Endodermal cell (in vitro differentiated cells): ENCODE measurements around the gene ZFYVE16. TPM values are rescaled to one million over a fixed set of nuclear protein-coding genes. Genes with fewer than 3 reads are reported as not detected.
"Not testable (repeated sequence)": the region's sequence is repeated elsewhere in the genome, so short reads cannot be mapped to it uniquely, and the experiment has no call there.

Experiments used
- DNase-seq: peaks from one replicate; pipeline ENCODE4 v3.0.0-alpha.2; 2017
- H3K27ac ChIP-seq: 2 replicates; pipeline ENCODE4 v1.5.1; 2013; ENCODE audit warnings: mild to moderate bottlenecking, low read depth, low read length, moderate library complexity
- H3K27me3 ChIP-seq: 2 replicates; pipeline ENCODE4 v1.6.1; 2013; ENCODE audit warnings: mild to moderate bottlenecking, low read length, moderate library complexity; ENCODE audit not compliant: insufficient read depth, control insufficient read depth, poor library complexity, severe bottlenecking
- H3K36me3 ChIP-seq: 2 replicates; pipeline ENCODE4 v1.7.0; 2013; ENCODE audit warnings: mild to moderate bottlenecking, low read length, moderate library complexity; ENCODE audit not compliant: control insufficient read depth, insufficient read depth
- H3K4me1 ChIP-seq: one replicate; pipeline ENCODE4 v1.7.0; 2013; ENCODE audit warnings: low read length; ENCODE audit not compliant: control insufficient read depth, insufficient read depth
- H3K4me3 ChIP-seq: 2 replicates; pipeline ENCODE4 v1.5.1; 2013; ENCODE audit warnings: mild to moderate bottlenecking, low read length, moderate library complexity
- H3K9ac ChIP-seq: 2 replicates; pipeline ENCODE4 v1.6.1; 2013; ENCODE audit warnings: mild to moderate bottlenecking, low read length, moderate library complexity; ENCODE audit not compliant: poor library complexity, severe bottlenecking; ENCODE audit errors: extremely low read depth
- H3K9me3 ChIP-seq: 2 replicates; pipeline ENCODE4 v1.6.1; 2013; ENCODE audit warnings: mild to moderate bottlenecking, low read length, moderate library complexity; ENCODE audit not compliant: control insufficient read depth
- H3K27ac Mint-ChIP-seq: 2 replicates; pipeline ENCODE4 v1.8.0; 2020; ENCODE audit warnings: mixed read lengths
- H3K27me3 Mint-ChIP-seq: 2 replicates; pipeline ENCODE4 v1.8.0; 2021; ENCODE audit warnings: mild to moderate bottlenecking, mixed read lengths; ENCODE audit not compliant: insufficient read depth
- H3K36me3 Mint-ChIP-seq: 2 replicates; pipeline ENCODE4 v1.8.0; 2020; ENCODE audit warnings: low read depth, mixed read lengths
- H3K4me1 Mint-ChIP-seq: 2 replicates; pipeline ENCODE4 v1.8.0; 2020; ENCODE audit warnings: mixed read lengths
- H3K4me3 Mint-ChIP-seq: 2 replicates; pipeline ENCODE4 v1.8.0; 2020; ENCODE audit warnings: mild to moderate bottlenecking, moderate library complexity, mixed read lengths
- H3K9me3 Mint-ChIP-seq: 2 replicates; pipeline ENCODE4 v1.8.0; 2020; ENCODE audit warnings: mild to moderate bottlenecking, mixed read lengths
- WGBS, 2 experiments: methylation state at CpG; one replicate each; pipeline versions ENCODE4 v1.1.5 to v1.1.7; 2013; ENCODE audit warnings: missing lambda C conversion rate in 2 of 2, mixed read lengths in 1 of 2; ENCODE audit not compliant: insufficient coverage in 1 of 2, insufficient read length in 1 of 2; 5-methylcytosine and 5-hydroxymethylcytosine counted together
- total RNA-seq, 2 donors: library from RNA; stranded (reverse); fragmentation: NEBNext Ultra II Directional in 1 of 2; extraction: Animal tissue kit (Norgen Biotek cat#: 25700) in 1 of 2; gene quantifications; 2 replicates in 1 of 2; 3 replicates in 1 of 2; pipeline ENCODE4 v1.2.1, GENCODE V29; 2021
- TF ChIP-seq, protein P1 (sequence below): fragments of 200-600 bp; sonication (generic); conservative IDR thresholded peaks from 2 replicates; pipeline ENCODE4 v1.5.0; 2021; ENCODE audit warnings: antibody characterized with exemption, mild to moderate bottlenecking

Gene ZFYVE16
- total RNA-seq, 2 donors from 2014 or later = 58.3 to 85.0 TPM

DNA sequence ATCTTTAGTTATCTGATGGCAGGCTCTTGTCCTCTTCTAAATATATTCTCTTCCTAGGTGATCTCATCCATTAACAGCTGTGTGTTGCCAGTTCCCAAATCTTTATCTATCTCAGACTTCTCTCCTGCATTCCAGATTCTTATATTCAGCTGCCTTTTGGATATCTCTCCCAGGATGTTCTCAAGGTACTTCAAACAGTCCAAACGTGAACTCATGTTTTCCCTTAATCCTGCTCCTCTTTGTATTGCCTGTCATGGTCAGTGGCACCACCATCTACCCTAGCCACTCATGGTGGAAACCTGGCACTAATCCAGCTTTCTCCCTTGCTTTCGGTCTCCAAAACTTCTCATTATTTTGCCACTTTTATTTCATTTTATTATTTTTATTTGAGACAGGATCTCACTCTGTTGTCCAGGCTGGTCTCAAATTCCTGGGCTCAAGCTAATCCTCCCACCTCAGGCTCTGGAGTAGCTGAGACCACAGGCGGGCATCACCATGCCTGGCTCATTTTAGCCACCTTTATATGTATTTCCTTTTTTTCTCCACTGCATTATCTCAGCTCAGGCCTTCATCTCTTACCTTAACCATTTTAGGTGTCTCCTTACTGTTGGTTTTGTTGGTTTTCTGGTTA lies 3.8 kb downstream of the ZFYVE16 start:
- no peaks in the 10 kb centered on the region for H3K4me1 ChIP-seq
- no peaks in the 10 kb centered on the region for H3K9me3 Mint-ChIP-seq
- TF ChIP-seq, protein P1, sequence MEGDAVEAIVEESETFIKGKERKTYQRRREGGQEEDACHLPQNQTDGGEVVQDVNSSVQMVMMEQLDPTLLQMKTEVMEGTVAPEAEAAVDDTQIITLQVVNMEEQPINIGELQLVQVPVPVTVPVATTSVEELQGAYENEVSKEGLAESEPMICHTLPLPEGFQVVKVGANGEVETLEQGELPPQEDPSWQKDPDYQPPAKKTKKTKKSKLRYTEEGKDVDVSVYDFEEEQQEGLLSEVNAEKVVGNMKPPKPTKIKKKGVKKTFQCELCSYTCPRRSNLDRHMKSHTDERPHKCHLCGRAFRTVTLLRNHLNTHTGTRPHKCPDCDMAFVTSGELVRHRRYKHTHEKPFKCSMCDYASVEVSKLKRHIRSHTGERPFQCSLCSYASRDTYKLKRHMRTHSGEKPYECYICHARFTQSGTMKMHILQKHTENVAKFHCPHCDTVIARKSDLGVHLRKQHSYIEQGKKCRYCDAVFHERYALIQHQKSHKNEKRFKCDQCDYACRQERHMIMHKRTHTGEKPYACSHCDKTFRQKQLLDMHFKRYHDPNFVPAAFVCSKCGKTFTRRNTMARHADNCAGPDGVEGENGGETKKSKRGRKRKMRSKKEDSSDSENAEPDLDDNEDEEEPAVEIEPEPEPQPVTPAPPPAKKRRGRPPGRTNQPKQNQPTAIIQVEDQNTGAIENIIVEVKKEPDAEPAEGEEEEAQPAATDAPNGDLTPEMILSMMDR = no peak
- peaks cover 26% of the 10 kb centered on the region for H3K36me3 Mint-ChIP-seq
- H3K4me1 Mint-ChIP-seq = peaks cover 7% of the 10 kb centered on the region
- H3K27ac Mint-ChIP-seq = no peak overlapping the region
- no peak overlapping the region for H3K4me3 ChIP-seq
- H3K9ac ChIP-seq = no peak overlapping the region
- H3K27me3 Mint-ChIP-seq = no peaks in the 10 kb centered on the region
- peaks cover 21% of the 10 kb centered on the region for H3K36me3 ChIP-seq
- 97% methylated on average over 2 to 3 of the region's 3 CpGs for WGBS, 2 experiments
- no peaks in the 10 kb centered on the region for H3K27me3 ChIP-seq
- DNase-seq = no peak
- H3K4me3 Mint-ChIP-seq = no peak overlapping the region
- no peaks in the 10 kb centered on the region for H3K9me3 ChIP-seq
- H3K27ac ChIP-seq = no peak overlapping the region

DNA sequence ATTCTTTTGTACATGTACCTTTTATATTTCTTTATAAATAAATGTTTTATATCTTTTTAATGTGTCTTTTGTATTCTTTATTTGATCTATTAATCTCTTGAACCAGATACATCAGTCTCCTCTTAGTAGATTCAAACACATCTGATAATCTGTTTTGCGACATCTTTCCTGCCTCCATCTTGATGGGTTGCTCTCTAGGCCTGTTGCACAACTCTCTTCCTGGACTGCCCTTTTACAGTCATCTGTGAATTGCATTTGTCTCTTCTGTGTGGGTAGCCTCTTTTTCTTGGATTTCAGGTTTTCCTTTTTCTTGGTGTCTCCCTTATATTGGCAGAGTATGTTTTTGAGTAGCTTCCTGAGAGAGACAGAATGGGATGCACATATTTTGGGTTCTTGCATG lies 6.2 kb downstream of the ZFYVE16 start:
- peaks cover 27% of the 10 kb centered on the region for H3K36me3 ChIP-seq

GRCh38 chr5:80417973-80418372 lies 10.1 kb downstream of the ZFYVE16 start:
- TF ChIP-seq, protein P1 = no peak
- H3K4me3 Mint-ChIP-seq = no peak overlapping the region
- Histone ChIP-seq H3K9ac (no peak overlapping the region), H3K27me3 (no peaks in the 10 kb centered on the region), H3K27ac (no peak overlapping the region), H3K4me3 (no peak overlapping the region), H3K36me3 (peaks cover 17% of the 10 kb centered on the region), H3K4me1 (no peaks in the 10 kb centered on the region), H3K9me3 (peaks cover 23% of the 10 kb centered on the region)
- no peak for DNase-seq
- peaks cover 25% of the 10 kb centered on the region for H3K9me3 Mint-ChIP-seq
- WGBS, 2 experiments = 100% methylated on average over 1 of the region's 1 CpG; no CpG with 5 or more reads in 1 of the 2 experiments
- H3K4me1 Mint-ChIP-seq = no peaks in the 10 kb centered on the region
- no peaks in the 10 kb centered on the region for H3K27me3 Mint-ChIP-seq
- H3K36me3 Mint-ChIP-seq = peaks cover 47% of the 10 kb centered on the region
- H3K27ac Mint-ChIP-seq = no peak overlapping the region

More for the DNA sequence above, 6.2 kb downstream of the ZFYVE16 start:
- Histone ChIP-seq H3K9ac (no peak overlapping the region), H3K27ac (no peak overlapping the region), H3K4me1 (no peaks in the 10 kb centered on the region), H3K27me3 (no peaks in the 10 kb centered on the region), H3K9me3 (peaks cover 3% of the 10 kb centered on the region), H3K4me3 (no peak overlapping the region)
- Mint-ChIP-seq H3K27me3 (no peaks in the 10 kb centered on the region), H3K4me1 (peaks cover 7% of the 10 kb centered on the region), H3K27ac (no peak overlapping the region), H3K4me3 (no peak overlapping the region), H3K9me3 (no peaks in the 10 kb centered on the region), H3K36me3 (peaks cover 34% of the 10 kb centered on the region)
- TF ChIP-seq, protein P1 = no peak
- DNase-seq = no peak
- WGBS, 2 experiments = 96 to 100% methylated on average over 1 of the region's 1 CpG

DNA sequence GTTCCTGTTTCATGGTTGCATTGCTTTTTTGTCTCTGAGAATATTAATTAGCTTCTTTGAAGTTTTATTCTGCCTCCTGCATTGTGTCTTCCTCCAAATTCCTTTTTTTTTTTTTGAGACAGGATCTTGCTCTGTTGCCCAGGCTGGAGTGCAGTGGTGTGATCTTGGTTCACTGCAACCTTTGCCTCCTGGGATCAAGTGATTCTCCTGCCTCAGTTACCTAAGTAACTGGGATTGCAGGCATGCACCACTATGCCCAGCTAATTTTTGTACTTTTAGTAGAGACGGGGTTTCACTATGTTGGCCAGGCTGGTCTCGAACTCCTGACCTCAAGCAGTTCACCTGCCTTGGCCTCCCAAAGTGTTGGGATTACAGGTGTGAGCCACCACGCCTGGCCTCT lies 16.5 kb downstream of the ZFYVE16 start:
- not testable (repeated sequence) for H3K4me3 ChIP-seq, H3K4me3 Mint-ChIP-seq, H3K27me3 ChIP-seq, H3K27me3 Mint-ChIP-seq, H3K9ac ChIP-seq, H3K4me1 ChIP-seq, H3K36me3 ChIP-seq, H3K27ac ChIP-seq, H3K4me1 Mint-ChIP-seq, DNase-seq, H3K27ac Mint-ChIP-seq
- H3K9me3 ChIP-seq = peaks cover 50% of the 10 kb centered on the region
- H3K36me3 Mint-ChIP-seq = peaks cover 68% of the 10 kb centered on the region
- peaks cover 72% of the 10 kb centered on the region for H3K9me3 Mint-ChIP-seq
- 83 to 97% methylated on average over 2 to 3 of the region's 3 CpGs for WGBS, 2 experiments
